ENCODE measurements around the gene IFITM1.
"Not testable (repeated sequence)": the region's sequence is repeated elsewhere in the genome, so short reads cannot be mapped to it uniquely, and the experiment has no call there.

Gene IFITM1

GRCh38 chr11:350723-351255 is 36.9 kb downstream of the IFITM1 start:
- no peak for DNase-seq

- no peak for DNase-seq
These were observed 37.6 kb downstream of the IFITM1 start for GRCh38 chr11:351411-351810.

GRCh38 chr11:352456-353031 is 38.7 kb downstream of the IFITM1 start:
- no peak for DNase-seq

GRCh38 chr11:353179-353873 is 39.5 kb downstream of the IFITM1 start:
- peak; percentile 65 for DNase-seq

- DNase-seq = peak; percentile 98
These were observed 42.0 kb downstream of the IFITM1 start for GRCh38 chr11:355581-356458.

- DNase-seq = no peak
These were observed 42.8 kb downstream of the IFITM1 start for GRCh38 chr11:356610-357009.

GRCh38 chr11:357582-357981 is 43.7 kb downstream of the IFITM1 start:
- no peak for DNase-seq

GRCh38 chr11:358129-358800 is 44.4 kb downstream of the IFITM1 start:
- DNase-seq = no peak

- no peak for DNase-seq
These were observed 45.4 kb downstream of the IFITM1 start for GRCh38 chr11:359181-359714.

GRCh38 chr11:360326-361280 is 46.8 kb downstream of the IFITM1 start:
- DNase-seq = no peak

- no peak for DNase-seq
These were observed 49.0 kb downstream of the IFITM1 start for GRCh38 chr11:362642-363442.

GRCh38 chr11:363443-363805 is 49.6 kb downstream of the IFITM1 start:
- DNase-seq = not testable (repeated sequence)

GRCh38 chr11:363948-364761 is 50.3 kb downstream of the IFITM1 start:
- DNase-seq = no peak

Measured in fibroblast of skin of right quadriceps (primary cell).